H1 (cell line): ENCODE results near the gene ASMTL. TPM values are rescaled to one million over a fixed set of nuclear protein-coding genes. Genes with fewer than 3 reads are reported as not detected.

Experiments used
- CHD7 ChIP-seq: fragments of 300-600 bp; sonication (generic); IDR thresholded peaks from 2 replicates; pipeline ENCODE4 v1.7.1; 2012; ENCODE audit warnings: low read length, moderate library complexity, mild to moderate bottlenecking, inconsistent platforms; ENCODE audit not compliant: insufficient replicate concordance
- KDM5A ChIP-seq: fragments of 200-600 bp; IDR thresholded peaks from 2 replicates; pipeline ENCODE4 v1.7.1; 2012; ENCODE audit warnings: mild to moderate bottlenecking, low read length, inconsistent platforms, mixed read lengths
- SP1 ChIP-seq: IDR thresholded peaks from 2 replicates; pipeline ENCODE4 v1.6.1; 2011; ENCODE audit warnings: low read depth, low read length
- polyA plus RNA-seq, 7 experiments: library from polyadenylated mRNA; depleted of rRNA in 3 of 7; stranded (reverse) in 5 of 7; unstranded in 2 of 7; fragments of >200 nt in 5 of 7; fragments of 200-250 nt in 2 of 7; gene quantifications; 1 replicate in 5 of 7; 2 replicates in 1 of 7; 4 replicates in 1 of 7; pipeline versions ENCODE4 v1.2.1 to v1.2.3, GENCODE V29; 2011 to 2013; ENCODE audit warnings: missing spikeins in 2 of 7, mixed read lengths in 2 of 7
- total RNA-seq: library from RNA; stranded (reverse); fragmentation: NEBNext Ultra II Directional; extraction: Animal tissue kit (Norgen Biotek cat#: 25700); gene quantifications from 2 replicates; pipeline ENCODE4 v1.2.1, GENCODE V29; 2021

The ASMTL gene
- total and polyA plus RNA-seq, 2 of the 8 experiments (the other 6 are each of a cell fraction or from before 2014, with no cell fraction given), result 75.6 to 81.4 TPM

- TF ChIP-seq CHD7 (no peak), KDM5A (no peak), SP1 (no peak)
These were observed 49.5 kb downstream of the ASMTL start (continued) for GRCh38 chrX:1403228-1403627.
